ENCODE results near the gene ADCK2.

- no peak for TF ChIP-seq CTCF (optimal IDR thresholded peaks at IDR 0.05 in 1 of 3, IDR thresholded peaks at IDR 0.05 in 1 of 3, conservative IDR thresholded peaks at IDR 0.05 in 1 of 3; ENCODE audit: extremely low read depth in 1 of 3, insufficient read depth in 2 of 3, low read length in 3 of 3)
- no peak for TF ChIP-seq EZH2 (IDR thresholded peaks at IDR 0.05; ENCODE audit: low read length)
Observed at GRCh38 chr7:140696024-140696679, 23.4 kb downstream of the ADCK2 start.

All from keratinocyte (primary cell).